Measurements from ENCODE around the gene CDK1.
"Not testable (repeated sequence)": the region's sequence is repeated elsewhere in the genome, so short reads cannot be mapped to it uniquely, and the experiment has no call there.

The CDK1 gene

DNA sequence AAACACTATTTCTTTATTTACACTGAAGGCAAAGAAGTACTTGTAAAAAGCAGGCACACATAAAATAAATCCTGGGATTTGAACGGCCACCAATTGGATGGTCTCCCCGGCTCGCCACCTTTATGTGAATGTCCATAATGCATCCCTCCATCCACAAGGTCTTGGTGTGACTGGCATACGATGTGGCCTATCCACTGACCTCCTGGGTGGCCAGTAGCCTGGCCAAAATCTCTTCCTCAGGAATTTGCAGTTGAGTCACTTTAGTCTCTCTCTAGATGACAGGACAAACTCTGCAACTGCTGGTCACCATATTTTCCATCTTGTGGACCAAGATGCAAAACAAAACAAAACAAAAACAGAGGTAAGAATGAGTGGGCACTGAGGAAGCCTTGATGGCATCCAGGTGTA is 39.1 kb downstream of the CDK1 start:
- DNase-seq: no peak

DNA sequence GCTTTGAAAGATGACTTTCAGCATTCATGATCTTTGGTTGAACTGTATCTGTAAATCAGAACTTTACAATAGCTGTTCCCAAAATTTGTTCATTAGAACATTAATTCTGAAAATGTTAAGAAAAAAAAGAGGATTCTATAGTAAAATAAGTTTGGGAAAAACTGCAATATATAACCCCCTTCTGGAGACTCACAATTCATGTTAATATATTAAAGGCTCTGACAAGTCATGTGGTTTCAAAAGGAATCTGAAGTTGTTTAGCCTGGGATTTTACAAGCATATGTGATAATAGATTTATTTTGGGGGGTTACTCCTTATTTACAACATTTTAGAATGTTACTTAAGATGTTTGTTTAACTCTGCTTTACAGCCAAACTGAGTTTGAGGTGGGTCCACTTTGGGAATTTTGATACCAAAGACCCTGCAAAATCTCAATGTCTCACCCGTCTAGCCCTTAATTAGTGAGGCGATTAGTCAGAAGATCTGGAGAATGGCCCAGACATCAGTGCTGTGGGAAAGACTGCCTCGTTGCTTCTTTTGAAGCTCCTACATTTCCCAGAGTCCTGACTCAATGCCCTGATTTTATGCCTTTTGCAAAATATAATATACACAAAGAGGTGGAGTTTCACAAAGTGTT is 40.0 kb downstream of the CDK1 start:
- no peak for DNase-seq

- DNase-seq: no peak
Observed at GRCh38 chr10:60819271-60819670, 41.0 kb downstream of the CDK1 start.

DNA sequence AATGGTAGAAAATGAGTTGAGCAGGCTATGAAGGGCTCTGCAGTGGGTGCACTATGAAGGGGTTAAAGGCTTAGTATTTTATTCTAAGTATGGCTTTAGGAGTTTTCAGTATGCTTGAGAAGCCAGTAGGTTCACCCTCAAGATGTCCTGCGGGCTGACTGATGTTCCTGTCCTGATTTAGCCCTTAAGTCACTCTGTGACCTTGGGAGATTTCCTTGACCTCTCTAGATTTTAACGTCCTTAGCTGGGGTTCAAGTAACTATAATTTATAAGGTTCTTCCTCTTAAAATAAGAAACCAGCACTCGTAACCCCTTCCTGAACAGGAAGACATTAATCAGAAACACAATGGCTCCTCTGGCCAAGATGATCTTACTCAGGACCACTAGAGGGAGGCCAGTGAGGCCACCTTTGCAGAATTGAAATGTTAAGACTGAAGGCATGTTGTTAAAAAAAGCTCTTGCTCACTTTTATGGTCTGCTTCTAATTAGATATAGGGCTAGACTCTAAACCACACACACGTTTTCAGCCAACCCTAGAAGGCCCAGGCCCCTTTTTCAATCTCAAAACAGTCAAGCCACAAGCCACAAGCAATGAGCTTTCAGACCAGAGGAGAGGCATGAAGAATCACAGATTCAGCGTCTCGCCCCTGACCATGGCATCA is 41.9 kb downstream of the CDK1 start:
- no peak for DNase-seq

DNA sequence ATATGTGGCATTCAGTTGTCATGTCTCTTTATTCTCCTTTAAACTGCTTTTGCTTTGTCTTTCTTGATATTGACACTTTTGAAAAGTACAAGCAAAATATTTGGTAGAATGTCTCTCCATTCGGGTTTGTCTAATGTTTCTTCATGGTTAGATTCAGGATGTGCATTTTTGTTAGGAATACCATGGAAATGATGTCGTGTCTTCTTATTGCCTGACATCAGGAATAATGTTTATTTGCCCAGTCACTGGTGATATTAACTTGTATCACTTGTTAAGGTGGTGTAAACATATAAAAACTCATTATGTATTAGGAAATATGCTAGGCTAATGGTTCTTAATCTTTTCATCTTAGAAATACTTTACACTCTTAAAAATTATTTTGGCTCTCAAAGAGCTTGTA is 43.4 kb downstream of the CDK1 start:
- DNase-seq: no peak

- DNase-seq: no peak
Observed at GRCh38 chr10:60822809-60823208, 44.5 kb downstream of the CDK1 start.

GRCh38 chr10:60823324-60823723 is 45.0 kb downstream of the CDK1 start:
- DNase-seq: no peak

DNA sequence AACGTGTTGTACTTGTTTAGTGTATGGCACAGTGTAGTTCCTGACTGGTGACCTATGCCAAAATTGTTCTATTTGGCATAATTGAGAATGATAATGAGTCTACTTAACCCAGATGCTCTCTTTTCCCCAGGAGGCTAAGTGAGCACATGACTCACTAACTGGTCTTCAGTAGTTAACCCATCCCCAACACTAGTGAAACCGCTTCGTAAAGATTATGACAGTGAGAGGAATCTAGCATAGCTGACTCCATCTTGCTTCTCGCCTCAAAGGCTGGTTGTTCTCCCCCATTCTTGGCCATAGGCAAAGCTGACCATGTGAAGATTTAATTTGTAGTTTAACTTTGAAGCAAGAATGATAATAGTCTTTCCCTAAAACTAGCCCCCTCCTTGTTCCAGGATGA is 47.2 kb downstream of the CDK1 start:
- no peak for DNase-seq

DNA sequence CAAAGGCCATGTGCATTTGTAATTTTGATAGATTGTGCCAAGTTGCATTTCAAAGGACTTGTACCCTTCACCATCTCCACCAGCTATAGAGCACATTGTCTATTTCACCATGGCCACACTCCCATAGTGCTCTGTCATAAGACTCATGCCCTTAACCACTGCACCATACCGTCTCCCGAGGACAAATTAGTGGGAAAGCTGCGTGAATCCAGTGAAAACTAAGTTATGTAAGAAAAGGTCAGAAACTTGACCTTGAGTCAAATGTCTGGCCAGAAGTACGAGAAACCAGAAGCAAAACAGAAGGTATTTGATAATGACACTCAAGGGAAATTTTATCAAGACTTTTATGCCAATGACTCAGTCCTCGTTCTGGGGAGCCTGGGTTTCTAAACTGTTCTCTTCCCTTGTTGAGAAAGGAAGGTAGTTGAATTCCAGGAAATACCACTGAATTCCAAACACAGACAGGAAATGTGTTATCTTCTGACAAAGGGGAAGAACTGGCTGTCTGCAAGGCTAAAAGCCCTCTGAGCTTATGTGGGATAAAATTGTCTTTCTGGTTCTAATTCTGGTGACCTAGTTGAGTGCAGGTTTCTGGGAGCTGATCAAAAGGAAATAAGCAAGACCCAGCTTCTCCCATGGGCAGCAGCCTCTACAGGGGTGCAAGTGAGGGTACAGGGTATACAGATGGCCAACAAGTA is 49.7 kb downstream of the CDK1 start:
- no peak for DNase-seq

DNA sequence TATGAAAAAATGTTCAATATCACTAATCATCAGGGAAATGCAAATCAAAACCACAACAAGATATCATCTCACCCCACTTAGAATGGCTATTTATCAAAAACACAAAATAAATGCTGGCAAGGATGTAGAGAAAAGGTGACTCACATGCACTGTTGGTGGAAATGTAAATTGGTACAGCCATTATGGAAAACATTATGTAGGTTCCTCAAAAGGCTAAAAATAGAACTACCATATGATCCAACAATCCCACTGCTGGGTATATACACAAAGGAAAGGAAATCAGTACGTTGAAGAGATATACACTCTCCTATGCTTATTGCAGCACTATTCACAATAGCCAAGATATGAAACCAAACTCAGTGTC is 50.2 kb downstream of the CDK1 start:
- DNase-seq: no peak

- DNase-seq: not testable (repeated sequence)
Observed at GRCh38 chr10:60832136-60832535, 53.9 kb downstream of the CDK1 start.

DNA sequence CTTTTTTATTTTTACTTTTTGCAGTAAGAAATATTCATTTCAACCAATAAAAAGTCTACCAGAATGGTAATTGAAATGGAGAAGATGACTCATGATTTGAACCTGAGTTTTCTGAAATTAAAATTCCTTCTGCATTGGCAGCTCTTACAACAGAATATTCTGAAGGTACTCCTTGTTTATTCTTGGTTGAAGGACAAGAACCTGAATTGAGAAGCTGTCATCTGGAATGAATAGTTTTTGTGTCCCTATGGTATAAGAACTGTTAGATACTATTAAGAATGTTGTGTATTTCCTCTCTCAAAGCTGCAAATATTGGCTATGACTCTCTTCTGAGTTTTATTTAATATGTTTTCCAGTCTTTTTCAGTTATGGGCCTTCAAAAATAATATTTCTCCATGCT is 56.1 kb downstream of the CDK1 start:
- no peak for DNase-seq

DNA sequence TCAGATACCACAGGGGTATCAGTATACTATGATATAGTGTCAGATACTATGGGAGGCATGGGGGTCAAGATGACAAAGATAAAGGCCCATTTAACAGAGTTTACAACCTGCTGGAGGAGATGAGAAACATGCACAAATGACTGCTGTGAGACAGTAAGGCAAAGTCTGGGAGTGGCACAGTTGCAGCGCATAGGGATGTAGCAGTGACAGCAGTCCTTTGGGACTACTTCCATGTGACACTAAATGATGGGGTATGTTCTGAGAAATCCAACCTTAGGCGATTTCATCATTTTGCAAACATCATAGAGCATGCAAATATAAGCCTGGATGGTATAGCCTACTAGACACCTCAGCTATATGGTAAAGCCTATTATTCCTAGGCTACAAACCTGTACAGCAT is 56.8 kb downstream of the CDK1 start:
- no peak for DNase-seq

DNA sequence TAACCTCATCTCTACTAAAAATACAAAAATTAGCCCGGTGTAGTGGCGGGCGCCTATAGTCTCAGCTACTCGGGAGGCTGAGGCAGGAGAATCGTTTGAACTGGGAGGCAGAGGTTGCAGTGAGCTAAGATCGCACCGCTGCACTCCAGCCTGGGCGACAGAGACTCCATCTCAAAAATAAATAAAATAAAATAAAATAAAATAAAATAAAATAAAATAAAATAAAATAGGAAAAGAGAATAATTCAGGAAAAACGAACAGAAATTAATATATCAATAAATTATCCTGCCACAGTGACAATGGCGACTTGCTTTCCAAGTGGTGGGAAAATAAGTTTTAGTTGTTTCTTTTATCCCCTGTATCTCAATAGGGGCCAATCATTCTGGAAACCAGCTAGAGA is 62.9 kb downstream of the CDK1 start:
- DNase-seq: not testable (repeated sequence)

DNA sequence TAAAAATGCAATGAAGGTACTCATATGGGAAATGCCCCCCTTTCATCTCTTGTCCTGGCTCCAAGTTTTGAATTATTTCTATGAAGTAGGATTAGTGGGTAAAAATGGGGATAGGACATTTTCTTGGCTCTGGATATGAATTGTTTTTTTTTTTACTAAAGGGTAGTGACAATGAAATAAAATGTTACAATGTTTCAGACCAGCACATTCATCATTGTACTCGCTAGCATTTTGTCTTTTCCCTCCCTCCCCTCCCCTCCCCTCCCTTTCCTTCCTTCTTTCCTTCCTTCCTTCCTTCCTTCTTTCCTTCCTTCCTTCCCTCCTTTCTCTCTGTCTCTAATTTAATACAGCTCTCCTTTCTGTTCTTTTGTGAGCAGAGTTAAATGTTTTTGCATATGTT is 64.4 kb downstream of the CDK1 start:
- DNase-seq: no peak
